Right atrium auricular region (tissue), 2 donors: ENCODE measurements around the gene CNOT6. TPM values are rescaled to one million over a fixed set of nuclear protein-coding genes. Genes with fewer than 3 reads are reported as not detected.
"Not testable (repeated sequence)": the region's sequence is repeated elsewhere in the genome, so short reads cannot be mapped to it uniquely, and the experiment has no call there.

ENCODE experiments used
- DNase-seq: peaks from one replicate; pipeline ENCODE4 v3.0.0-alpha.2; 2019; ENCODE audit warnings: low spot score
- H3K27ac ChIP-seq, 2 donors: fragments of 200-600 bp; sonication (generic); 1 replicate in 1 of 2; 2 replicates in 1 of 2; pipeline ENCODE4 v1.5.1; 2016 to 2019
- H3K27me3 ChIP-seq, 2 donors: fragments of 200-600 bp; sonication (generic); one replicate each; pipeline versions ENCODE4 v1.5.1 to v1.6.0; 2017 to 2019
- H3K36me3 ChIP-seq: fragments of 200-600 bp; sonication (generic); one replicate; pipeline ENCODE4 v1.5.1; 2016
- H3K4me1 ChIP-seq, 2 donors: fragments of 200-600 bp; sonication (generic); one replicate each; pipeline versions ENCODE4 v1.5.1 to v1.6.0; 2017 to 2019
- H3K4me3 ChIP-seq, 2 donors: fragments of 200-600 bp; sonication (generic); 1 replicate in 1 of 2; 2 replicates in 1 of 2; pipeline ENCODE4 v1.5.1; 2017 to 2019; ENCODE audit warnings: mild to moderate bottlenecking in 1 of 2, moderate library complexity in 1 of 2
- H3K9me3 ChIP-seq, 2 donors: fragments of 200-600 bp; sonication (generic); one replicate each; pipeline ENCODE4 v1.5.1; 2019
- total RNA-seq, 2 donors: library from RNA; depleted of rRNA; stranded (reverse); fragments of >200 nt; gene quantifications; one replicate each; pipeline ENCODE4 v1.1.0, GENCODE V29; 2016
- TF ChIP-seq, protein P1 (sequence below), 2 donors: fragments of 200-600 bp; sonication (generic); IDR thresholded peaks; one replicate each; pipeline ENCODE4 v1.5.1; 2019; ENCODE audit warnings: antibody characterized with exemption in 2 of 2

The CNOT6 gene
- total RNA-seq, 2 donors from 2014 or later: 7.2 to 7.7 TPM

- Histone ChIP-seq H3K4me1 (peaks cover 0 to 24% of the 10 kb centered on the region in 2 donors), H3K4me3 (no peak overlapping the region)
- TF ChIP-seq, protein P1, sequence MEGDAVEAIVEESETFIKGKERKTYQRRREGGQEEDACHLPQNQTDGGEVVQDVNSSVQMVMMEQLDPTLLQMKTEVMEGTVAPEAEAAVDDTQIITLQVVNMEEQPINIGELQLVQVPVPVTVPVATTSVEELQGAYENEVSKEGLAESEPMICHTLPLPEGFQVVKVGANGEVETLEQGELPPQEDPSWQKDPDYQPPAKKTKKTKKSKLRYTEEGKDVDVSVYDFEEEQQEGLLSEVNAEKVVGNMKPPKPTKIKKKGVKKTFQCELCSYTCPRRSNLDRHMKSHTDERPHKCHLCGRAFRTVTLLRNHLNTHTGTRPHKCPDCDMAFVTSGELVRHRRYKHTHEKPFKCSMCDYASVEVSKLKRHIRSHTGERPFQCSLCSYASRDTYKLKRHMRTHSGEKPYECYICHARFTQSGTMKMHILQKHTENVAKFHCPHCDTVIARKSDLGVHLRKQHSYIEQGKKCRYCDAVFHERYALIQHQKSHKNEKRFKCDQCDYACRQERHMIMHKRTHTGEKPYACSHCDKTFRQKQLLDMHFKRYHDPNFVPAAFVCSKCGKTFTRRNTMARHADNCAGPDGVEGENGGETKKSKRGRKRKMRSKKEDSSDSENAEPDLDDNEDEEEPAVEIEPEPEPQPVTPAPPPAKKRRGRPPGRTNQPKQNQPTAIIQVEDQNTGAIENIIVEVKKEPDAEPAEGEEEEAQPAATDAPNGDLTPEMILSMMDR (IDR thresholded peaks at IDR 0.05): no peak
Observed at GRCh38 chr5:180492226-180492903, 1.8 kb upstream of the CNOT6 start.

DNA sequence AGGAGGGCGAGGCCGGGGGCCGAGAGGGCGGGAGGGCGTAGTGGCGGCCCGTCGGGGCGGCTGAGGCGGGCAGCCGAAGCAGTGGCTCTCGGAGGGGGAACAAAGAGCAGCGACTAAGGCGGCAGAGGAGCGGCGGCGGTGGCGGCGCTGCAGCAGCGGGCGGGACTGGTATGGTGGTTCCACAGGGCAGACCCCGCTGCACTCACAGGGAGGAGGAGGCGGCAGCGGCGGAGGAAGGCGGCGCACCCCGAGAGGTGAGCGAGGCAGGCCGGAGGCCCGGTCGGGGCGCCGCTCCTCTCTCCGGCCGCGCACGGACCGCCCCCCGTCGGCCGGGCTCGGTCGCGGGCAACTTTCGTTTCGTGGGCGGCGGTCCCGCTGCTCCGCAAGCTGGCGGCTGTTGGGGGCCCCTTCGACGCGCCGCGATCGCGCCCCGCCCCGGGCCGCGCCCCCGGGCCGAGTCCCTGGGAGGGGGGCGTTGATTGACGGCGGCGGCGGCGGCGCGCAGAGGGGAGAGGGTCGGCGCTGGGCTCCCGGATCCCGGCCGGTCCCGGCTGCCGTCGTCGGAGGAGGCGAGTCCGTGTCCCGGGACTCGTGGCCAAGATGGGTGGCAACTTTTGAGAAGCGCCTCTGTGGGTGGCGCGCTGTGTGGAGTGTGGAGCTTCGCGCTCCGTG, 467 bp downstream of the CNOT6 start:
- H3K9me3 ChIP-seq: no peaks in the 10 kb centered on the region
- peaks cover 0 to 28% of the 10 kb centered on the region in 2 donors for H3K4me1 ChIP-seq
- peak overlapping the region; percentile 90 for H3K27ac ChIP-seq
- DNase-seq: peak; percentile 58
- peak overlapping the region; percentile 86 to 96 for H3K4me3 ChIP-seq
- TF ChIP-seq, protein P1 (IDR thresholded peaks at IDR 0.05): no peak
- H3K27me3 ChIP-seq: no peaks in the 10 kb centered on the region
- no peaks in the 10 kb centered on the region for H3K36me3 ChIP-seq

More at GRCh38 chr5:180492226-180492903, 1.8 kb upstream of the CNOT6 start:
- Histone ChIP-seq H3K9me3 (no peaks in the 10 kb centered on the region), H3K27me3 (no peaks in the 10 kb centered on the region), H3K27ac (no peak overlapping the region), H3K36me3 (no peaks in the 10 kb centered on the region)
- no peak for DNase-seq

- TF ChIP-seq, protein P1 (IDR thresholded peaks at IDR 0.05): no peak
- DNase-seq: no peak
- peak overlapping the region; percentile 86 to 96 for H3K4me3 ChIP-seq
- no peaks in the 10 kb centered on the region for H3K27me3 ChIP-seq
- H3K9me3 ChIP-seq: no peaks in the 10 kb centered on the region
- H3K36me3 ChIP-seq: no peaks in the 10 kb centered on the region
- H3K4me1 ChIP-seq: peaks cover 0 to 28% of the 10 kb centered on the region in 2 donors
- peak overlapping the region; percentile 90 for H3K27ac ChIP-seq
Observed at GRCh38 chr5:180495292-180495691, 1.1 kb downstream of the CNOT6 start.

DNA sequence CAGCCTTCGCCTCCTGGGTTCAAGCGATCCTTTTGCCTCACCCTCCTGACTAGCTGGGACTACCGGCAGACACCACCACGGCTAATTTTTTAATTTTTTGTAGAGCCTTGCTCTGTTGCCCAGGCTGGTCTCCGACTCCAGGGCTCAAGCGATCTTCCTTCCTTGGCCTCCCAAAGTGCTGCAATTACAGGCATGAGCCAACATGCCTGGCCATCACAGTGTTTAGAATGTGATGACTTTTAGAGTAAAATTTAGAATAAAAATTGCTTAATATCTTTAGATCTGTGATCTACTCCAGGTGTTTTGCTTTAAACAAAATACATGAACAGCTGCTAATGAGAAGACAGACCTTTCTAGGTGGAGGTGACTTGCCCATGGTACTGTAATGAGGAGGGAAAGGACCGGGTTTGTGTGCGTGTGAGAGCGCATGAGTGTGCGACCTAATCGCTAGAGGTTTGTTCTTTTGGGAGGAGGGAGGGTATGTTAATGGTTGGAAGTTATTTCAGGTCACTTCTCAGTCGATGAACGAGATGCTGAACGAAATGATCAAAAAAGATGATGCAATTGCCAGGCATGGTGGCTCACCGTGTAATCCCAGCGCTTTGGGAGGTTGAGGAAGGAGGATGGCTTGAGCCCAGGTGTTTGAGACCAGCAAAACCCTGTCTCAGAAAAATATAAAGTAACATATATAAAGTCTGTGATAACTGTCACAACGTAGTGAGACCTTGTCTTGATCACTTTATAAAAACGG, 2.0 kb downstream of the CNOT6 start:
- Histone ChIP-seq H3K27ac (no peak overlapping the region), H3K36me3 (no peaks in the 10 kb centered on the region), H3K9me3 (no peaks in the 10 kb centered on the region), H3K4me1 (peaks cover 0 to 28% of the 10 kb centered on the region in 2 donors), H3K4me3 (no peak overlapping the region), H3K27me3 (no peaks in the 10 kb centered on the region)
- TF ChIP-seq, protein P1 (IDR thresholded peaks at IDR 0.05): no peak
- no peak for DNase-seq

DNA sequence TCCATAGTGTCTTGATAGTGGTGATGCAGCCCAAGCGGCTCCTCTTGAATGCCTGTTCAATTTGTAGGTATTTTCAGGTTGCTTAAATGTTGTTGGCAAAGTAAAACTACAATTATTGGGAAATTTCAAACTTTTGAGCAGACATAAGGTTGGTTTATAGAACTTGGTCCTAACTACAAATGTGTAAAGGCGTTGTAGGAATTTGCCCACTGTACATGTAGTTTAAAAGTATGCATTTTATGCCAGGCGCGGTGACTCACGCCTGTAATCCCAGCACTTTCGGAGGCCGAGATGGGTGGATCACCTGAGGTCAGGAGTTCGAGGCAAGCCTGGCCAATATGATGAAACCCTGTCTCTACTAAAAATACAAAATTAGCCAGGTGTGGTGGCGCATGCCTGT, 2.6 kb downstream of the CNOT6 start:
- H3K4me1 ChIP-seq: peaks cover 0 to 28% of the 10 kb centered on the region in 2 donors
- not testable (repeated sequence) for DNase-seq, H3K27ac ChIP-seq

DNA sequence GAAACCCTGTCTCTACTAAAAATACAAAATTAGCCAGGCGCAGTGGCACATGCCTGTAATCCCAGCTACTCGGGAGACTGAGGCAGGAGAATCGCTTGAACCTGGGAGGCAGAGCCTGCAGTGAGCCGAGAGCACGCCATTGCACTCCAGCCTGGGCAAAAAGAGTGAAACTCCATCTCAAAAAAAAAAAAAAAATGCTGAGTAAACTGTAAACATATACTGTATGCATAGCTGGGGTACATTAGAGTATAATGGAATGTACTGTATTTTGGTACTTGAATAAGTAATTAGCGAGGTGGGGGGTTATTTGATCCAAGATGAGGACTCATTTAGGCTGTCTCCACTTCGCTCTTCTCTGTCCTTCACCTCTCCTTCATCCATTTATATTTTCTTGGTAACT, 3.7 kb downstream of the CNOT6 start:
- H3K4me1 ChIP-seq: peaks cover 0 to 28% of the 10 kb centered on the region in 2 donors
- H3K36me3 ChIP-seq, DNase-seq, H3K27me3 ChIP-seq, H3K4me3 ChIP-seq, H3K27ac ChIP-seq, H3K9me3 ChIP-seq: not testable (repeated sequence)

More for the DNA sequence above, 2.6 kb downstream of the CNOT6 start:
- not testable (repeated sequence) for H3K4me3 ChIP-seq, H3K27me3 ChIP-seq, H3K9me3 ChIP-seq, H3K36me3 ChIP-seq
